Activated CD8-positive, alpha-beta memory T cell treated with anti-CD3 and anti-CD28 coated beads, Interleukin-2, amount 50 U/mL, for 48 hours (primary cell): ENCODE measurements around the gene DECR2.
A peak's percentile ranks its signal among the peaks of the same experiment; 100 is the strongest.
"Not testable (repeated sequence)": the region's sequence is repeated elsewhere in the genome, so short reads cannot be mapped to it uniquely, and the experiment has no call there.

Experiments
- DNase-seq: peaks from one replicate; pipeline ENCODE4 v3.0.0-alpha.2; 2020

DECR2 gene

DNA sequence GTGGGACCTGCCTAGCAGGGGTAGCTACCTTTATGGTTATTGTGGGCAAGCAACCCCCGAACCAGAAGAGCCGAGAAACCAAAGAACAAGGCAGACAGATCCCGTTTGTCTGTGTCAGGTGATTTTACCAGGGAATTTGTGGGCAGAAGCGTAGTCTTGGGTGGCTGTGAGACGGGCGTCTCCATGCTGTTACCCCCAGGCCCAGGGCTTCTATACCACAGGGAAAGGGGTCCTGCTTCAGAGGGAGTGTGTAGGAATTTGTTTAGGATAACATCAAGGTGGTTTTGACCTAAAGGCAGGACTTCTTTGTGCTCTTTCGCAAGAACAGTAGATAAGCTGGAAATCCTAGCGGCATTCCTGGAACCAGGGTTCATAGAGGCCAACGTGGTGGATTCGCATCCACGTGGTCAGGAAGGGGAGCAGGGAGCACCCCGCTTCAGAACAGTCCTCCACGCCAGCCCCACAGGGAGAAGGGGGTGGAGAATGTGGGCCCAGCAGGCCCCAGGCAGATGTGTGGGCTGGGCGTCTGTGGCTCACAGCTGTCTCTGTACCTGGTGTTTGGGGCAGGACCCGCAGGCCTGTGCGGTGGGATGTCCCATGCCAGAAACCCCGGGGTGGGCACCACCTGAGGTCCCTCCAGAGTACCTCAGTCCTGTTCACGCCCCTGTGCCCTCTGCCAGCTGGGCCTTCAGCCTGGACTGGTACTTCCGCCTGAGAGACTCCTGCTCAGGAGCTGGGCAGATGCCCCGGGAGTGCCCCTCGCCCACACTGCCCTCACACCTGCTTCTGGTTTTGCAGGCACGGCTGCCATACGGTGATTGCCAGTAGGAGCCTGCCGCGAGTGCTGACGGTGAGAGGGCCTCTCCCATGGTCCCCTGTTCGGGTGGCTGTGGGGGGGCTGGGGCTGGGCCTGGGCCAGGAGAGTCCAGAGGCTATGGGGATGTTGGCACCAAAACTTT is 4.1 kb downstream of the DECR2 start:
- DNase-seq, result no peak

- no peak for DNase-seq
These were observed 5.6 kb downstream of the DECR2 start for GRCh38 chr16:407253-407652.

DNA sequence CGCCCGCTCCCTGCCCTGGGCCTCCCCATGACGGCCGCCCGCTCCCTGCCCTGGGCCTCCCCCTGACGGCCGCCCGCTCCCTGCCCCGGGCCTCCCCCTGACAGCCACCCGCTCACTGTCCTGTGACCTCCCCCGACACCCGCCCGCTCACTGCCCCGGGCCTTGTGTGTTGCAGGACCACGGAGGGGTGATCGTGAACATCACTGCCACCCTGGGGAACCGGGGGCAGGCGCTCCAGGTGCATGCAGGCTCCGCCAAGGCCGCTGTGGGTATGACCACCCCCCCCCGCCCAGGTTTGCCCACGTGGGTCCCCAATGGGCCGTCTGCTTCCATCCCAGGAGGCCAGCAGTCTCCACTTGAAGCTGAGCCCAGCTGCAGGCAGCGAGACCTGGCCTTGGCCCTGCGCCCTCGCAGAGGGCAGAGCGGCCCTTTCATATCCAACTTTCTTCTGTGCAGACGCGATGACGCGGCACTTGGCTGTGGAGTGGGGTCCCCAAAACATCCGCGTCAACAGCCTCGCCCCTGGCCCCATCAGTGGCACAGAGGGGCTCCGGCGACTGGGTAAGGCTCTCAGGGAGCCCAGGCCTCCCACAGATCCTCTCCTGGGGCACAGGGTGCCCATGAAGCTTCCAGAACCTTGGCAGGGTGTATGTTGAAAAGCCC is 9.0 kb downstream of the DECR2 start:
- no peak for DNase-seq

DNA sequence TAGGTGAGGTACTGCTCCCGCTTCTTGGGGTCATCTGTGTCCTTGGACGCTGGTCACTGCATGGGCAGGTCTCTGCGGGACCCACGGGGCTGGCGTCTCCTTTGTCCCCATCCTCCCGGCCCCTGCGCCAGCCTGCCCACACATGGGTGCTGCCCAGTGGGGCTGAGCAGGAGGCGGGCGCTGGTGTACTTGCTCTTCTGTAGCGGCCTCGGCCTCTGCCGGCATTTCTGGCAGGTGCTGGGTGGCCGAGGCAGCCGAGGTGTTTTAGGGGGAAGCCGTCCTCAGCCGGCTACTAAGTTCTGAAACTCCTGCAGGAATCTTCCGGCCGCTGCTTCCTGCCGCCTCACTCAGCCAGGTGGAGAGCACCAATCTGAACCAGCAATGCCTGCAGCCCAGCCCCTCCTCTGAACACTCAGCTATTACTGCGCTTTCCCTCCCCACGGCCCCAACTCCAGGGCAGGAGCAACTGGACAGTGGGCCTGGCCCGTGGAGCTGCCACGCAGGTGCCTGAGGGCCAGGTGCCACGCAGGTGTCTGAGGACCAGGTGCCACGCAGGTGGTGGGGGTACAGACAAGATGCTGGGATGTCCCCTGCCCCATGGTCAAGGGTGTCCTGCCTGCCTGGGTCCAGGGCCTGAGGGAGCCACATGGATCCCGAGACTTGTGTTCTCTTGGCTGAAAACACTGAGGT is 10.0 kb downstream of the DECR2 start:
- DNase-seq, result no peak

- no peak for DNase-seq
These were observed 12.9 kb downstream of the DECR2 start for GRCh38 chr16:414395-415169.

DNA sequence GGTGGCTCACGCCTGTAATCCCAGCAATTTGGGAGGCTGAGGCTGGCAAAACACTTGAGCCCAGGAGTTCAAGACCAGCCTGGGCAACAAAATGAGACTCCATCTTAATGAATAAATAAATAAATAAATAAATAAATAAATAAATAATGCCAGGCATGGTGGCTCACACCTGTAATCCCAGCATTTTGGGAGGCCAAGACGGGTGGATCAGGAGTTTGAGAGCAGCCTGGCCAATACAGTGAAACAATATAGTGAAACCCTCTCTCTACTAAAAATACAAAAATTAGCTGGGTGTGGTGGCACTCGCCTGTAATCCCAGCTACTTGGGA is 13.4 kb downstream of the DECR2 start:
- DNase-seq, result not testable (repeated sequence)

- DNase-seq, result not testable (repeated sequence)
These were observed 20.5 kb downstream of the DECR2 start for GRCh38 chr16:422179-422578.

DNA sequence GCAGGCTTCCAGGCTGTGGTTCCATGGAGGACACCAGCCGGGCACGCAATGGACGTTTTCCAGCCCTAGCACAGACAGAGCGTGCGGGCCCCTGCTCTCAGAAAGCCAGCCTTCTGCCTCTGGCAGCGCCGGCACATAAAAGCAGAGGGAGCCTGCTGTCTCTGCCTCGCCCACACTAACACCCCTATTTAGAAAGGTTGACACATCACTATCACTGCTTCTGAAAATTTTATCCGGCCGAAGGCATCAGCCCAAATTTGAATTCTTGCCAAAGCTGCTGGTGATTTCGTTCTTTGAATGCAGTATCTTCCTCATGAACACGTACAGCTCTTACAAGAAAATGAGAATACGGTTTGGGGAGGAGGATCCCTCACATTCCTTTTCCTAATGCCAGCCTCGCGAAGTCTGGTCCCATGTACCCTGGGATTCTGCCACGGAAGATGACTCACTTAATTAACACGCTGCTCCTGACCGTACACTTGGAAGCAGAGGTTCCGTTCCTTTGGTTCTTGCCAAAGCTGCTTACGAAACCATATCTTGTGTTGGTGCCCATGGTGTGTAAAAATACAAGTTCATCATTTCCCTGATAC is 22.4 kb downstream of the DECR2 start:
- no peak for DNase-seq

- DNase-seq, result no peak
These were observed 23.0 kb downstream of the DECR2 start for GRCh38 chr16:424623-425081.

GRCh38 chr16:425082-425718 is 23.5 kb downstream of the DECR2 start, which contains the start of gene RAB11FIP3:
TSS of gene RAB11FIP3 (plus strand) at chr16:425649. CDS start at chr16:426007, 358 bp downstream.
- peak; percentile 94 for DNase-seq

DNA sequence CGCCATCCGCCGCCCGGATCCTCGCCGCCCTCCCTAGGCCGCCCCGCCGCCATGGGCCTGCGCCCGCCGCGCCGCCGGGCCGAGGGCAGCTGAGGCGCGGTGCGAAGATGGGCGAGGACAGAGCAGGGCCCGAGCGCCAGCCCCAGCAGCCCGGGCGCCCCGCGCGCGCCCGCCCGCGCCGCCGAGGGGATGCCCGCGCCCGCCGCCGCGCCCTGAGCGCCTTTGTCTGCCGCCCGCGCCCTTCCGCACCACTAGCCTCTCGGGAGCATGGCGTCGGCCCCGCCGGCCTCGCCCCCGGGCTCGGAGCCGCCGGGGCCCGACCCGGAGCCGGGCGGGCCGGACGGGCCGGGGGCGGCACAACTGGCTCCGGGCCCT is 24.0 kb downstream of the DECR2 start:
- DNase-seq, result peak; percentile 69

DNA sequence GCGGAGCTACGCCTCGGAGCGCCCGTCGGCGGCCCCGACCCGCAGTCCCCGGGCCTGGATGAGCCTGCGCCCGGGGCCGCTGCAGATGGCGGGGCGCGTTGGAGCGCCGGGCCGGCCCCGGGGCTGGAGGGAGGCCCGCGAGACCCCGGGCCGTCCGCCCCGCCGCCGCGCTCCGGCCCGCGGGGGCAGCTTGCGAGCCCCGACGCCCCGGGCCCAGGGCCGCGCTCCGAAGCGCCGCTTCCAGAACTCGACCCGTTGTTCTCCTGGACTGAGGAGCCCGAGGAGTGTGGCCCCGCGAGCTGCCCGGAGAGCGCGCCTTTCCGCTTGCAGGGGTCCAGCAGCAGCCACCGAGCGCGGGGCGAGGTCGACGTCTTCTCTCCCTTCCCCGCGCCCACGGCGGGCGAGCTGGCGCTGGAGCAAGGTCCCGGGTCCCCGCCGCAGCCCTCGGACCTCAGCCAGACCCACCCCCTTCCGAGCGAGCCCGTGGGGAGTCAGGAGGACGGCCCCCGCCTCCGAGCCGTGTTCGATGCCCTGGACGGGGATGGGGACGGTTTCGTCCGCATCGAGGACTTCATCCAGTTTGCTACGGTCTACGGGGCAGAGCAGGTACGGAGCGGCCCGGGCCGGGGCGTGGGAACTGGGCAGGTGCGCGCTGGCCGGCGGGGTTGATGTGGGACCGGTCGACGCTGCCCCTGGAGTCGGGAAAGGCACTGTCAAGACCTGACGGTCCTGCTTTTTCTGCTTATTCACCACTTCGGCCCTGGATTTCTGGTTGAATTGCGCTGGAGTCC is 24.6 kb downstream of the DECR2 start:
- DNase-seq, result peak; percentile 62

GRCh38 chr16:426906-427249 is 25.2 kb downstream of the DECR2 start:
- DNase-seq, result no peak

GRCh38 chr16:427250-427649 is 25.6 kb downstream of the DECR2 start:
- DNase-seq, result no peak

DNA sequence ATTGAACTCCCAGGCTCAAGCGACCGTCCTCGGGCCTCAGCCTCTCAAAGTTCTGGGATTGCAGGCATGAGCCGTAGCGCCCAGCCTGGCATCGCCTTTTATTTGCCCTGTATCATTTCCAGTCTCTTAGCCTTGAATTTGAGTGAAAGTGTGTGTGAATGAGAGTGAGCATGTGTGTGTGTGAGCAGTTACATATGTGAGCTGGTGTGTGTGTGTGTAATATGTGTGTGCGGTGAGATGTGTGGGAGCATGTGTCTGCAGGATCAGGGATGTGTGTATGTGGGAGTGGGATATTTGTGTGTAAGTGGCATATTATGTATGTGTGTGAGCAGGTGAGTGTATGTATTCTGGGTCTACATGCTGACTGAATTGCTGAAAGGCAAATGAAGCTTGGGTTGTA is 29.2 kb downstream of the DECR2 start:
- no peak for DNase-seq

DNA sequence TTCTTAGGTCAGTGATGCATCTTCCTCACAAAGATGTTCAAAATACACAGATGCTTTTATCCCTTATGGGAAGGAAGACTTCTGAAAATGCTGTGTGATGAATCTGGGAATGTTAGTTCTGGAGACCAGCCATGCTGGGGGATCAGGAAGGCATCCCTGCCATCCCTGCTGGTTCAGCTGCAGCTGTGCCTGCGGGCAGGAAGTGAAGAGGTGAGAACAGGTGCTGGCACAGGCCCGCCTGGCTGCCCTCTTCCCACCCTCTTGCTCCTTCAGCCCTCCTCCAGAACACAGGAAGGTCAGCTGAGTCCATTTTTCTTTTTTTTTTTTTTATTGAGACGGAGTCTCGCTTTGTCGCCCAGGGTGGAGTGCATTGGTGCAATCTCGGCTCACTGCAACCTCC is 38.9 kb downstream of the DECR2 start:
- no peak for DNase-seq

DNA sequence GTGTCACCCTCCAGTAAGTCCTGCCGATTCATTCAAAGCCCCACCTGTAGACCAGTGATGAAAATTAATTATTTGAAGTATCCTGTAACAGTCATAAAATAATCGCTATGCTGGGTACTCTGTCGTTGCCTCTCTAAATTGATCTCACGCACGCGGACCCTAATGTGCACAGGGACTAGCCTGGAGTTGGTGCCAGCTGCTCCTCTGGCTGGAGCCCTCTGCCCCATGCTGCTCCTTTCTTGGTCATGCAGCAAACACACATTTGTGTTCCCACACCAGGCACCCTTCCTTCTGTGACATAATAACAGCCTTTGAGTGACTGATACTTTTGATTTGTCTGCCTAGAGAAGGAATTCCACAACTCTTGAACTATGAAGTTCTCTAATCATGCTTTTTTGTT is 39.8 kb downstream of the DECR2 start:
- DNase-seq, result no peak

GRCh38 chr16:442976-443375 is 41.3 kb downstream of the DECR2 start:
- DNase-seq, result no peak

DNA sequence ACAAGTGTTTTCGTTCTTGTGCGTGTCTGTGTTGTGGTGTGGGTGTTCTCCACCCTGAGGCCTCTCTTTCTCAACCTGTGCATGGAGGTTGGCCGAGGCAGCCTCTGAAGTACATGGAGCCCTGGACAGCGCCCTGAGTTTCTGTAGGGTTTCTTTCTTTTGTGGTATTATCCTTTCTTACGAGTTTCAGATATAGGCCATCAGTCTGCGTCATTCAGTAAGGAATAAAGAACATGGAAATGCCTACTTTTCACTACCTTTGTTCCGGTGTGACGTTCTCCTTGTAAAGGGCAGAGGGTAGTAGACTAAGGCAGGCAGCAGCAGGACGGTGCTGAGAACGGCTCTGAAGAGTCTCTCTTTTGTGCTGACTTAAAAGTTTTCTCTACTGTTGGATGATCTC is 42.3 kb downstream of the DECR2 start:
- no peak for DNase-seq

GRCh38 chr16:445566-445965 is 43.9 kb downstream of the DECR2 start:
- no peak for DNase-seq

GRCh38 chr16:450385-450784 is 48.7 kb downstream of the DECR2 start:
- no peak for DNase-seq
